ENCODE results near the gene LMBR1. TPM values are rescaled to one million over a fixed set of nuclear protein-coding genes. Genes with fewer than 3 reads are reported as not detected.

LMBR1 gene
- total RNA-seq, 1 experiment from 2014 or later: 82.6 TPM

DNA sequence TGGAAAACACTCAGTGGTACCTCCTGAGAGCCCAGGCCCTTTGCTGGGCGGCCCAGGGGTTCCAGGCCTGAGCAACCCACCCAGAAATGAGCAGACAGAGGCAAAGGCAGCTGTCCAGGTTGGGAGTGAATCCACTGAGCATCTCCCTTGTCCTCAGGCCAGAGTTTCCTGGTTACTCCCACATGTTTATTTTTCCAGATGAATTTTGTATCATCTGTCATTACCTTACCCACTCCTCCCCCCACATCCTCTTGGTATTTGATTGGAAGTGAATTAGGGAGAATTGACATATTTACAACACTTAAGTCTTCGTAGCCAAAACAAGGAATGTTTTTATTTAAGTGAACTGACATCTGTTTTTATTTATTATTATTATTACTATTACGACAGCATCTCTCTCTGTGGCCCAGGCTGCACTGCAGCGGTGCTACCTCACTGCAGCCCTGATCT lies 13.2 kb upstream of the LMBR1 start:
- Histone ChIP-seq H3K9me3 (ENCODE audit: control insufficient read depth, insufficient read depth, low read depth, low read length) (no peaks in the 10 kb centered on the region), H3K4me3 (ENCODE audit: low read depth in 2 of 2, low read length in 2 of 2) (no peak overlapping the region), H3K27ac (ENCODE audit: low read length) (no peak overlapping the region), H3K4me1 (ENCODE audit: control insufficient read depth, insufficient read depth, low read length) (no peaks in the 10 kb centered on the region), H3K36me3 (ENCODE audit: control insufficient read depth, insufficient read depth, low read length) (no peaks in the 10 kb centered on the region), H3K27me3 (ENCODE audit: control insufficient read depth, insufficient read depth, low read length) (no peaks in the 10 kb centered on the region)
- no TSS peak for BruUV-seq (replicated peaks)
- TF ChIP-seq REST (IDR thresholded peaks at IDR 0.05; ENCODE audit: insufficient read depth in 1 of 2, low read depth in 2 of 2, low read length in 1 of 2) (no peak), POLR2AphosphoS5 (IDR thresholded peaks at IDR 0.05; ENCODE audit: low read depth, low read length) (no peak), TCF7L2 (IDR thresholded peaks at IDR 0.05; ENCODE audit: low read depth, low read length) (no peak), SIN3A (IDR thresholded peaks at IDR 0.05; ENCODE audit: borderline replicate concordance, insufficient read depth, low read depth, low read length) (no peak)
- TF ChIP-seq, protein P1, sequence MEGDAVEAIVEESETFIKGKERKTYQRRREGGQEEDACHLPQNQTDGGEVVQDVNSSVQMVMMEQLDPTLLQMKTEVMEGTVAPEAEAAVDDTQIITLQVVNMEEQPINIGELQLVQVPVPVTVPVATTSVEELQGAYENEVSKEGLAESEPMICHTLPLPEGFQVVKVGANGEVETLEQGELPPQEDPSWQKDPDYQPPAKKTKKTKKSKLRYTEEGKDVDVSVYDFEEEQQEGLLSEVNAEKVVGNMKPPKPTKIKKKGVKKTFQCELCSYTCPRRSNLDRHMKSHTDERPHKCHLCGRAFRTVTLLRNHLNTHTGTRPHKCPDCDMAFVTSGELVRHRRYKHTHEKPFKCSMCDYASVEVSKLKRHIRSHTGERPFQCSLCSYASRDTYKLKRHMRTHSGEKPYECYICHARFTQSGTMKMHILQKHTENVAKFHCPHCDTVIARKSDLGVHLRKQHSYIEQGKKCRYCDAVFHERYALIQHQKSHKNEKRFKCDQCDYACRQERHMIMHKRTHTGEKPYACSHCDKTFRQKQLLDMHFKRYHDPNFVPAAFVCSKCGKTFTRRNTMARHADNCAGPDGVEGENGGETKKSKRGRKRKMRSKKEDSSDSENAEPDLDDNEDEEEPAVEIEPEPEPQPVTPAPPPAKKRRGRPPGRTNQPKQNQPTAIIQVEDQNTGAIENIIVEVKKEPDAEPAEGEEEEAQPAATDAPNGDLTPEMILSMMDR (IDR thresholded peaks at IDR 0.05): no peak
- ATAC-seq: no peak
- DNase-seq (ENCODE audit: low read depth, low spot score): no peak
- ChIA-PET POLR2A (no interaction called here), CTCF (no interaction called here)
- in situ Hi-C loops (cut with HindIII; ENCODE audit: low pct_unique_long_range_greater_than_20kb, low sequenced_read_pairs) (no loop called here), intact Hi-C loops (cut with micrococcal nuclease; ENCODE audit: unreplicated experiment) (no loop called here)

- POLR2A ChIA-PET: interaction anchor here (0.6 kb wide), 1 partner anchor 239 kb away, joined by 5 read pairs; no protein-coding TSS in a partner anchor
- intact Hi-C loops (cut with micrococcal nuclease; ENCODE audit: unreplicated experiment): no loop called here
Observed at GRCh38 chr7:156903232-156903909, 10.4 kb upstream of the LMBR1 start.

More at GRCh38 chr7:156903232-156903909, 10.4 kb upstream of the LMBR1 start:
- CTCF ChIA-PET: no interaction called here
- ATAC-seq: peak; percentile 55
- Histone ChIP-seq H3K4me1 (ENCODE audit: control insufficient read depth, insufficient read depth, low read length) (no peaks in the 10 kb centered on the region), H3K36me3 (ENCODE audit: control insufficient read depth, insufficient read depth, low read length) (no peaks in the 10 kb centered on the region), H3K9me3 (ENCODE audit: control insufficient read depth, insufficient read depth, low read depth, low read length) (no peaks in the 10 kb centered on the region), H3K4me3 (ENCODE audit: low read depth in 2 of 2, low read length in 2 of 2) (no peak overlapping the region), H3K27ac (ENCODE audit: low read length) (no peak overlapping the region), H3K27me3 (ENCODE audit: control insufficient read depth, insufficient read depth, low read length) (no peaks in the 10 kb centered on the region)
- in situ Hi-C loops (cut with HindIII; ENCODE audit: low pct_unique_long_range_greater_than_20kb, low sequenced_read_pairs): no loop called here
- no peak for DNase-seq (ENCODE audit: low read depth, low spot score)
- BruUV-seq (replicated peaks): no TSS peak
- no peak for TF ChIP-seq POLR2AphosphoS5 (IDR thresholded peaks at IDR 0.05; ENCODE audit: low read depth, low read length)
- TF ChIP-seq SIN3A (IDR thresholded peaks at IDR 0.05; ENCODE audit: borderline replicate concordance, insufficient read depth, low read depth, low read length): no peak
- no peak for TF ChIP-seq TCF7L2 (IDR thresholded peaks at IDR 0.05; ENCODE audit: low read depth, low read length)
- TF ChIP-seq, protein P1 (IDR thresholded peaks at IDR 0.05): no peak
- TF ChIP-seq REST (IDR thresholded peaks at IDR 0.05; ENCODE audit: insufficient read depth in 1 of 2, low read depth in 2 of 2, low read length in 1 of 2): no peak
